Parathyroid adenoma (tissue), 2 donors: ENCODE measurements around the gene ST8SIA1.

ENCODE experiments used
- H2AFZ ChIP-seq: fragments of 300-600 bp; sonication (generic); one replicate; pipeline ENCODE4 v1.7.0; 2017; ENCODE audit warnings: antibody characterized with exemption, mild to moderate bottlenecking
- H3K27ac ChIP-seq: fragments of 300-600 bp; sonication (generic); one replicate; pipeline ENCODE4 v1.7.0; 2017
- H3K27me3 ChIP-seq: fragments of 300-600 bp; sonication (generic); one replicate; pipeline ENCODE4 v1.7.0; 2017; ENCODE audit warnings: low read length; ENCODE audit not compliant: control insufficient read depth, insufficient read depth
- H3K36me3 ChIP-seq: fragments of 300-600 bp; sonication (generic); one replicate; pipeline ENCODE4 v1.7.0; 2017; ENCODE audit warnings: low read length; ENCODE audit not compliant: control insufficient read depth, insufficient read depth
- H3K4me1 ChIP-seq: fragments of 300-600 bp; sonication (generic); one replicate; pipeline ENCODE4 v1.7.0; 2017; ENCODE audit warnings: control low read depth
- H3K4me2 ChIP-seq: fragments of 300-600 bp; sonication (generic); one replicate; pipeline ENCODE4 v1.7.0; 2017; ENCODE audit warnings: low read length
- H3K4me3 ChIP-seq: fragments of 300-600 bp; sonication (generic); one replicate; pipeline ENCODE4 v1.7.0; 2017; ENCODE audit warnings: low read depth, low read length
- H3K79me2 ChIP-seq: fragments of 300-600 bp; sonication (generic); one replicate; pipeline ENCODE4 v1.7.0; 2017; ENCODE audit warnings: control low read depth
- H3K9ac ChIP-seq: fragments of 300-600 bp; sonication (generic); one replicate; pipeline ENCODE4 v1.7.0; 2017; ENCODE audit warnings: mild to moderate bottlenecking
- H3K9me3 ChIP-seq: fragments of 300-600 bp; sonication (generic); one replicate; pipeline ENCODE4 v1.7.0; 2017; ENCODE audit warnings: low read length; ENCODE audit not compliant: control insufficient read depth
- TF ChIP-seq, protein P1 (sequence below): fragments of 300-600 bp; sonication (generic); IDR thresholded peaks from one replicate; pipeline ENCODE4 v1.7.0; 2017; ENCODE audit warnings: antibody characterized with exemption, mild to moderate bottlenecking
- donor health status: primary hyperparathyroidism.

The ST8SIA1 gene

DNA sequence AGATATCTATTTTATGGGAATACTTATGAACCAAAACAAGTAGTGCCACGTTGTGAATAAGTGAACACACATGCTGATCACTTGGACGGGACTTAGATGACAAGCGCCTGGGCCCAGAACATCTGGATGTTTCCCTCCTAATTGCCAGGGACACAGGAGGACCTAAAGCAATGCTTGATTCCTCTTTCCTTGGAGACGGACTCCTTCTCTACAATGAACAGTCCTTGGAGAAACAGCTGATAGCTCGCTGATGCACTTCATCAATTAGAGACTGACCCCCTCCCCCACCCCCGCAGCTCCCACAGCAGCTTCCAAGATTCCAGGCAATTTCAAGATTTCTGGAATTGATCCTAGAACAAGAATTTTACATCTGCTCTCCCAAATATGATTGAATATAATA is 86.4 kb downstream of the ST8SIA1 start:
- Histone ChIP-seq H3K27me3 (no peaks in the 10 kb centered on the region), H3K27ac (no peak overlapping the region), H3K4me3 (no peak overlapping the region), H3K4me1 (no peaks in the 10 kb centered on the region), H3K4me2 (no peak overlapping the region), H3K36me3 (no peaks in the 10 kb centered on the region), H3K9me3 (no peaks in the 10 kb centered on the region), H2AFZ (no peak overlapping the region), H3K79me2 (no peaks in the 10 kb centered on the region), H3K9ac (no peak overlapping the region)
- TF ChIP-seq, protein P1, sequence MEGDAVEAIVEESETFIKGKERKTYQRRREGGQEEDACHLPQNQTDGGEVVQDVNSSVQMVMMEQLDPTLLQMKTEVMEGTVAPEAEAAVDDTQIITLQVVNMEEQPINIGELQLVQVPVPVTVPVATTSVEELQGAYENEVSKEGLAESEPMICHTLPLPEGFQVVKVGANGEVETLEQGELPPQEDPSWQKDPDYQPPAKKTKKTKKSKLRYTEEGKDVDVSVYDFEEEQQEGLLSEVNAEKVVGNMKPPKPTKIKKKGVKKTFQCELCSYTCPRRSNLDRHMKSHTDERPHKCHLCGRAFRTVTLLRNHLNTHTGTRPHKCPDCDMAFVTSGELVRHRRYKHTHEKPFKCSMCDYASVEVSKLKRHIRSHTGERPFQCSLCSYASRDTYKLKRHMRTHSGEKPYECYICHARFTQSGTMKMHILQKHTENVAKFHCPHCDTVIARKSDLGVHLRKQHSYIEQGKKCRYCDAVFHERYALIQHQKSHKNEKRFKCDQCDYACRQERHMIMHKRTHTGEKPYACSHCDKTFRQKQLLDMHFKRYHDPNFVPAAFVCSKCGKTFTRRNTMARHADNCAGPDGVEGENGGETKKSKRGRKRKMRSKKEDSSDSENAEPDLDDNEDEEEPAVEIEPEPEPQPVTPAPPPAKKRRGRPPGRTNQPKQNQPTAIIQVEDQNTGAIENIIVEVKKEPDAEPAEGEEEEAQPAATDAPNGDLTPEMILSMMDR: no peak

GRCh38 chr12:22246217-22246846 is 88.2 kb downstream of the ST8SIA1 start:
- Histone ChIP-seq H3K4me1 (no peaks in the 10 kb centered on the region), H3K4me3 (no peak overlapping the region), H3K79me2 (no peaks in the 10 kb centered on the region), H3K36me3 (no peaks in the 10 kb centered on the region), H3K27me3 (no peaks in the 10 kb centered on the region), H3K4me2 (no peak overlapping the region), H3K27ac (no peak overlapping the region), H3K9ac (no peak overlapping the region), H2AFZ (no peak overlapping the region), H3K9me3 (no peaks in the 10 kb centered on the region)
- TF ChIP-seq, protein P1: no peak

GRCh38 chr12:22242726-22243125 is 91.8 kb downstream of the ST8SIA1 start:
- H2AFZ ChIP-seq: no peak overlapping the region
- no peaks in the 10 kb centered on the region for H3K4me1 ChIP-seq
- H3K27ac ChIP-seq: no peak overlapping the region
- no peak overlapping the region for H3K9ac ChIP-seq
- no peaks in the 10 kb centered on the region for H3K36me3 ChIP-seq
- TF ChIP-seq, protein P1: no peak
- peaks cover 3% of the 10 kb centered on the region for H3K9me3 ChIP-seq
- H3K4me3 ChIP-seq: no peak overlapping the region
- H3K79me2 ChIP-seq: no peaks in the 10 kb centered on the region
- no peak overlapping the region for H3K4me2 ChIP-seq
- H3K27me3 ChIP-seq: no peaks in the 10 kb centered on the region

DNA sequence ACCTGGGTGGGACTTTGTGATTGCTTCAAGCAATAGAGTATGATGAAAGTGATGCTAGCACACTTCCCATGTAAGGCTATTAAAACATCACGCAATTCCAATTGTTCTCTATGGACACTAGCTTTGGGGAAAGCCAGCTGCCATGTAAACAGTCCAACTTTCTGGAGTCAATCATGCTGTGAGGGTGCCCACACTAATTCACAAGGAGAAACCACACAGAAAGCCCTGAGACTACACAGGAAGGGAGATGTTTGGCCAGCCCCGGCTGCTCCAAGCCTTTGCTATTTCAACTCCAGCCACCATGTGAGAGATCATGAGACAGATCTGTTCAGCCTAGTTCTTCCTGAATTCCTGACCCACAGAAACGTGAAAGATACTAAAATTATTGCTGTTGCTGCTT is 96.3 kb downstream of the ST8SIA1 start:
- H3K27ac ChIP-seq: no peak overlapping the region
- no peaks in the 10 kb centered on the region for H3K27me3 ChIP-seq
- H3K9ac ChIP-seq: no peak overlapping the region
- no peaks in the 10 kb centered on the region for H3K4me1 ChIP-seq
- peaks cover 3% of the 10 kb centered on the region for H3K9me3 ChIP-seq
- peak overlapping the region; percentile 18 for H2AFZ ChIP-seq
- H3K79me2 ChIP-seq: no peaks in the 10 kb centered on the region
- no peaks in the 10 kb centered on the region for H3K36me3 ChIP-seq
- H3K4me3 ChIP-seq: no peak overlapping the region
- no peak overlapping the region for H3K4me2 ChIP-seq
- TF ChIP-seq, protein P1: no peak

- H3K4me2 ChIP-seq: no peak overlapping the region
- no peak overlapping the region for H3K9ac ChIP-seq
- H3K79me2 ChIP-seq: no peaks in the 10 kb centered on the region
- TF ChIP-seq, protein P1: no peak
- no peak overlapping the region for H3K4me3 ChIP-seq
- no peaks in the 10 kb centered on the region for H3K36me3 ChIP-seq
- no peaks in the 10 kb centered on the region for H3K27me3 ChIP-seq
- H2AFZ ChIP-seq: no peak overlapping the region
- H3K4me1 ChIP-seq: no peaks in the 10 kb centered on the region
- no peak overlapping the region for H3K27ac ChIP-seq
- H3K9me3 ChIP-seq: peaks cover 3% of the 10 kb centered on the region
Observed at GRCh38 chr12:22234561-22234960, 99.9 kb downstream of the ST8SIA1 start.
